HG03159 (cell line): ENCODE results near the gene SHQ1.
"Not testable (repeated sequence)": the region's sequence is repeated elsewhere in the genome, so short reads cannot be mapped to it uniquely, and the experiment has no call there.

Experiments used
- ATAC-seq: cut with Tn5 transposase; IDR thresholded peaks from one replicate; pipeline ENCODE4 v1.9.1; 2021; ENCODE audit warnings: mild to moderate bottlenecking, moderate library complexity; ENCODE audit not compliant: unreplicated experiment

The SHQ1 gene

GRCh38 chr3:72722930-72723726, 125.1 kb downstream of the SHQ1 start:
- no peak for ATAC-seq

GRCh38 chr3:72721683-72722381, 126.4 kb downstream of the SHQ1 start:
- no peak for ATAC-seq

- ATAC-seq: no peak
These were observed 127.7 kb downstream of the SHQ1 start for GRCh38 chr3:72720566-72720965.

- ATAC-seq: no peak
These were observed 129.1 kb downstream of the SHQ1 start for GRCh38 chr3:72719137-72719536.

- ATAC-seq: not testable (repeated sequence)
These were observed 134.1 kb downstream of the SHQ1 start for GRCh38 chr3:72714135-72714534.

- not testable (repeated sequence) for ATAC-seq
These were observed 137.8 kb downstream of the SHQ1 start for GRCh38 chr3:72710471-72710870.

GRCh38 chr3:72708441-72708840, 139.8 kb downstream of the SHQ1 start:
- ATAC-seq: no peak

GRCh38 chr3:72702997-72703396, 145.2 kb downstream of the SHQ1 start:
- no peak for ATAC-seq

- ATAC-seq: no peak
These were observed 145.9 kb downstream of the SHQ1 start for GRCh38 chr3:72702390-72702789.

- no peak for ATAC-seq
These were observed 148.1 kb downstream of the SHQ1 start for GRCh38 chr3:72700106-72700505.

- ATAC-seq: no peak
These were observed 148.6 kb downstream of the SHQ1 start for GRCh38 chr3:72699631-72700030.
